ENCODE data around the gene CHAC2. TPM values are rescaled to one million over a fixed set of nuclear protein-coding genes. Genes with fewer than 3 reads are reported as not detected.
"Not testable (repeated sequence)": the region's sequence is repeated elsewhere in the genome, so short reads cannot be mapped to it uniquely, and the experiment has no call there.

CHAC2 gene
- total RNA-seq, 1 donor from 2014 or later, result 1.3 TPM

DNA sequence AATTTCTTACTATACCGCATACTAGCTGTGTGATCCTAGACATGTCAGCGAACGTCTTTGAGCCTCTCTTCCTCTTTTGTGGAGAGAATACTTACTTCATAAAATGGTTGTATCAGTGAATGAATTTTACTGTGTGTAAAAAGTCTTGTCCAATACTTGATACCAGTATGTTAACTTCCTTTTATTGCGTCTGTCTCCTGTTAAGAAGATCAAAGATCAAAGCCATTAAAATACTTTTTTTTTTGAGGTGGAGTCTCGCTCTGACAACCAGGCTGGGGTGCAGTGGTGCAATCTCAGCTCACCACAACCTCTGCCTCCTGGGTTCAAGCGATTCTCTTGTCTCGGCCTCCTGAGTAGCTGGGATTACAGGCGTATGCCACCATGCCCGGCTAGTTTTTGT is 52.4 kb downstream of the CHAC2 start:
- Mint-ChIP-seq H3K27me3 (ENCODE audit: unreplicated experiment) (no peaks in the 10 kb centered on the region), H3K4me3 (ENCODE audit: unreplicated experiment) (no peak overlapping the region)

GRCh38 chr2:53820711-53821110 is 53.1 kb downstream of the CHAC2 start:
- H3K4me1 Mint-ChIP-seq (ENCODE audit: unreplicated experiment), result no peaks in the 10 kb centered on the region
- no peaks in the 10 kb centered on the region for H3K9me3 Mint-ChIP-seq (ENCODE audit: unreplicated experiment)
- no peaks in the 10 kb centered on the region for H3K27me3 Mint-ChIP-seq (ENCODE audit: unreplicated experiment)
- no peak for TF ChIP-seq CTCF (IDR thresholded peaks at IDR 0.05; ENCODE audit: unreplicated experiment)
- H3K36me3 Mint-ChIP-seq (ENCODE audit: low read depth, unreplicated experiment), result peaks cover 7% of the 10 kb centered on the region
- DNase-seq (ENCODE audit: low spot score), result no peak
- no peak overlapping the region for H3K4me3 Mint-ChIP-seq (ENCODE audit: unreplicated experiment)
- no peak overlapping the region for H3K27ac Mint-ChIP-seq (ENCODE audit: unreplicated experiment)

More for the DNA sequence above, 52.4 kb downstream of the CHAC2 start:
- Mint-ChIP-seq H3K36me3 (ENCODE audit: low read depth, unreplicated experiment) (peaks cover 12% of the 10 kb centered on the region), H3K4me1 (ENCODE audit: unreplicated experiment) (no peaks in the 10 kb centered on the region), H3K27ac (ENCODE audit: unreplicated experiment) (no peak overlapping the region), H3K9me3 (ENCODE audit: unreplicated experiment) (no peaks in the 10 kb centered on the region)
- DNase-seq (ENCODE audit: low spot score), result no peak
- TF ChIP-seq CTCF (IDR thresholded peaks at IDR 0.05; ENCODE audit: unreplicated experiment), result no peak

DNA sequence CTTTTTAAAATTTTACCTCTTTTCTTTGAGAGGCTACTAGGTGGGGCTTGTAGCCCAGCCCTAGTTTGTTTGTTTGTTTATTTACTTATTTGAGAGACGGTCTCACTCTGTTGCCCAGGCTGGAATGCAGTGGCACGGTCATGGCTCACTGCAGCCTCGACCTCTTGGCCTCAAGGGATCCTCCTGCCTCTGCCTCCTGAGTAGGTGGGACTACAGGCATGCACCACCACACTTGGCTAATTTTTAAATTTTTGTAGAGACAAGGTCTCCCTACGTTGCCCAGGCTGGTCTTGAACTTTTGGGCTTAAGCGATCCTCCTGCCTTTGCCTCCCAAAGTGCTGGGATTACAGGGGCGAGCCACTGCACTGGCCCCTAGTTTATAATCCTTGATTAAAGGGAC is 54.2 kb downstream of the CHAC2 start:
- no peaks in the 10 kb centered on the region for H3K4me1 Mint-ChIP-seq (ENCODE audit: unreplicated experiment)

GRCh38 chr2:53823639-53824038 is 56.0 kb downstream of the CHAC2 start:
- H3K27ac Mint-ChIP-seq (ENCODE audit: unreplicated experiment); H3K27me3 Mint-ChIP-seq (ENCODE audit: unreplicated experiment); DNase-seq (ENCODE audit: low spot score); H3K4me1 Mint-ChIP-seq (ENCODE audit: unreplicated experiment); H3K9me3 Mint-ChIP-seq (ENCODE audit: unreplicated experiment); H3K4me3 Mint-ChIP-seq (ENCODE audit: unreplicated experiment): not testable (repeated sequence)
- H3K36me3 Mint-ChIP-seq (ENCODE audit: low read depth, unreplicated experiment), result peaks cover 11% of the 10 kb centered on the region

More for the DNA sequence above, 54.2 kb downstream of the CHAC2 start:
- Mint-ChIP-seq H3K27ac (ENCODE audit: unreplicated experiment) (no peak overlapping the region), H3K27me3 (ENCODE audit: unreplicated experiment) (no peaks in the 10 kb centered on the region), H3K36me3 (ENCODE audit: low read depth, unreplicated experiment) (peaks cover 7% of the 10 kb centered on the region), H3K9me3 (ENCODE audit: unreplicated experiment) (no peaks in the 10 kb centered on the region), H3K4me3 (ENCODE audit: unreplicated experiment) (no peak overlapping the region)
- no peak for TF ChIP-seq CTCF (IDR thresholded peaks at IDR 0.05; ENCODE audit: unreplicated experiment)
- DNase-seq (ENCODE audit: low spot score), result no peak

Other genes starting within 250 kb of the CHAC2 start
- gene ASB3, start 19.1 kb downstream of the CHAC2 start, total RNA-seq (ENCODE audit: unreplicated experiment), result 25.2 TPM
- 31.0 TPM for gene ERLEC1, start 19.2 kb downstream of the CHAC2 start, total RNA-seq (ENCODE audit: unreplicated experiment)
- 5.1 TPM for gene GPR75, start 92.2 kb downstream of the CHAC2 start, total RNA-seq (ENCODE audit: unreplicated experiment)
- 106 TPM for gene PSME4, start 203.2 kb downstream of the CHAC2 start, total RNA-seq (ENCODE audit: unreplicated experiment)